ENCODE data around the gene DVL1.

DVL1 gene

DNA sequence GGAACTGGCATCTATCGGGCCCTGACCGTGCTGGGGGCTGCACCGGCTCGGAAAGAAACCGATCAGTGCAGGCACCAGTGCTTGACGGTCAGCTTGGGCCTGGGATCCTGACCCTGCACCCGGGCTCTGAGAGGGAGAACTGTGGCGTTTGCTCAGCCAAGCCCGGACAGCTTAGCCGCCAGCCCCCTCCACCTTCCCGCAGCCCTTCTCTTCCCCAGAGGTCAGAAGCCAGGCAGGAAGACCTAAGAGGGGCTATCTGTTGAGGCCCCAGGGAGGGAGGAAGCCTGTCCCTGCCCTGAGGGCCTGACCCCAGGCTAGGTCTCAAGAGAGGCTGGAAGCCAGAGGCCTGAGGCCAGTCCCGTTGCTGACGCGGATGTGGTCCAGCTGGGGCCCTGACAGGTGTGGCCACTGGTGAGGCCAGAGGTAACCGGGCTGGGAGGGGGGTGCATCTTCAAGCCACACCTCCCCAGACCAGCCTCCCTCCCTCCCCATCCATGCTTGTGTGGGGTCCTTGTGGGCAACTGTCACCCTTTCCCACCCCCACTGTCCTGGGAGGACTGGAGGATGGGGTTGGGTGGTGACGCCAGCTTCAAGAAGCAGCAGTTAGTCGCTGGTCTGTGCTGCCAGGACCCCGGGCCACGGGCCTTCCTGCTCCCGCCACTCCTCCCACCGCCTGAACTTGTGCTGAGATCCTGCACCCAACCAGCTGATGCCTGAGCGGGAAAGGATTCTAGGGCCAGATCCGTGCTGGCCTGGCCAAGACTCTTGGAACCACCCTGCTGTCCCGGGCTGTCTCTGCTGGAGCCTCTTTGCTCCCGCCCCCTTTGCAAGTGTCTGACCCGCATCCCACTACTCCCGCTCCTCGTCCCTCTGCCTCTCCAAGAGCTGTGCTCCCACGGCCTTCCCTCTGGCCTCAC, 2.6 kb upstream of the DVL1 start:
- Histone ChIP-seq H3K9me3 (ENCODE audit: control insufficient read depth, low read length) (no peaks in the 10 kb centered on the region), H3K79me1 (replicated peaks; ENCODE audit: low read length, poor library complexity, severe bottlenecking) (peaks cover 3% of the 10 kb centered on the region), H3K4me3 (ENCODE audit: insufficient read depth in 1 of 2, low read depth in 1 of 2, low read length in 2 of 2) (peak overlapping the region in 1 of 2 experiments; percentile 55), H2AK5ac (ENCODE audit: low read length, severe bottlenecking) (no peak overlapping the region), H3K4ac (ENCODE audit: low read depth in 1 of 2, low read length in 2 of 2) (no peak overlapping the region), H3K27ac (ENCODE audit: low read length, poor library complexity, severe bottlenecking) (no peak overlapping the region), H2BK15ac (ENCODE audit: low read depth, poor library complexity, severe bottlenecking) (no peak overlapping the region), H3K36me3 (ENCODE audit: control insufficient read depth in 1 of 2, insufficient read depth in 2 of 2, low read depth in 1 of 2, low read length in 2 of 2) (peaks cover 32 to 42% of the 10 kb centered on the region in 2 experiments), H3K27me3 (ENCODE audit: control insufficient read depth in 1 of 2, insufficient read depth in 1 of 2, low read length in 2 of 2) (no peaks in the 10 kb centered on the region), H4K91ac (ENCODE audit: low read length) (peak overlapping the region; percentile 28), H2AFZ (ENCODE audit: low read depth, low read length) (no peak overlapping the region), H3K23ac (ENCODE audit: low read length in 2 of 2) (peak overlapping the region in 1 of 2 experiments; percentile 34), H3K9ac (ENCODE audit: low read length) (peak overlapping the region; percentile 53), H3K4me2 (ENCODE audit: low read length, poor library complexity, severe bottlenecking) (no peak overlapping the region), H2BK5ac (ENCODE audit: low read depth, low read length, poor library complexity, severe bottlenecking) (no peak overlapping the region), H3K18ac (ENCODE audit: low read depth in 1 of 2, low read length in 2 of 2) (no peak overlapping the region), H2BK120ac (ENCODE audit: low read depth, low read length) (no peak overlapping the region), H3K14ac (ENCODE audit: low read length in 2 of 2) (no peak overlapping the region), H3K4me1 (ENCODE audit: control insufficient read depth, insufficient read depth, low read depth, low read length) (peaks cover 72% of the 10 kb centered on the region), H4K8ac (ENCODE audit: low read length) (peak overlapping the region; percentile 1), H2BK12ac (ENCODE audit: low read length in 2 of 2) (no peak overlapping the region)
- peak; percentile 54 for DNase-seq
- 51% methylated on average over 29 of the region's 29 CpGs for WGBS

DNA sequence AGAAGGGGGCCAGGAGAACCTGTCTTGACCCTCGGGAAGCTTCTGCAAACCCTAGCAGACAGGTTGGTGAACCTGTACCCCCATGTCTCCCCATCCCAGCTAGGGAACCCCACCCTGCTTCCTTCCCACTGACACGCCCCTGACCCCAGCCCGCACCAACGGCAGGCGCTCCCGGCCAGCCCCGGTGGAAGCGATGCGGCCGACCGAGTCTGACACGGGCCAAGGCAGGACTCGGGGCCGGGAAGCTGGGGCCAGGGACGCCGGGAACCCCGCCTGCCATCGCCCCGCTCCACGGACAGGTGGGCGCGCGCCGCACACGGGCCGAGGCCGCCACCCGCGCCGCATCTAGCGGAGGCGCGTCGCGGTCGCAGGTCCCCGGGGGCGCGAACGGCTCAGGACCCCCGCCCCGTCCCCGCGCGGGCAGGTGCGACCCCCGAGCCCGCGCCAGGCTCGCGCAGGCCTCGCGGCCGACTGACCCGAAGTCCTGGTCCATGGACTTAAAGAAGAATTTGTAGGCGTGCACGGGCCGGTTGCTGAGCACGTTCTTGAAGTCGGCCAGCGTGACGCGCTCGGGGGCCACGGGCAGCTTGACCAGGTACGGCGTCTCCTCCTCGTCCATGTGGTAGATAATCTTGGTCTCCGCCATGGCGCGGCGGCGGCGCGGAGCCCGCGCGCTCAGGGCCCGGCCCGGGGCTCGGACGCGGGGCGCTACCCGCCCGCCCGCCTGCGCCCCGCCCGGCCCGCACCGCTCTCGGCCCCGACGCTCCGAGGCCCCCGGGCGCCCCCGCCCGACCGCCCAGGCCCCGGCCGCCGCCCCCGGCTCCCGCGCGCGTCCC, 580 bp downstream of the DVL1 start:
- DNase-seq, result peak; percentile 43
- peak overlapping the region; percentile 75 for H3K27ac ChIP-seq (ENCODE audit: low read length, poor library complexity, severe bottlenecking)
- under 1% methylated on average over 85 of the region's 109 CpGs for WGBS
- H3K9me3 ChIP-seq (ENCODE audit: control insufficient read depth, low read length), result no peaks in the 10 kb centered on the region
- peaks cover 21 to 39% of the 10 kb centered on the region in 2 experiments for H3K36me3 ChIP-seq (ENCODE audit: control insufficient read depth in 1 of 2, insufficient read depth in 2 of 2, low read depth in 1 of 2, low read length in 2 of 2)
- peak overlapping the region; percentile 20 for H2BK15ac ChIP-seq (ENCODE audit: low read depth, poor library complexity, severe bottlenecking)
- peak overlapping the region; percentile 18 to 99 for H3K14ac ChIP-seq (ENCODE audit: low read length in 2 of 2)
- H2BK5ac ChIP-seq (ENCODE audit: low read depth, low read length, poor library complexity, severe bottlenecking), result no peak overlapping the region
- H3K9ac ChIP-seq (ENCODE audit: low read length), result peak overlapping the region; percentile 89
- H2AK5ac ChIP-seq (ENCODE audit: low read length, severe bottlenecking), result no peak overlapping the region
- H4K91ac ChIP-seq (ENCODE audit: low read length), result peak overlapping the region; percentile 40
- H3K23ac ChIP-seq (ENCODE audit: low read length in 2 of 2), result peak overlapping the region in 1 of 2 experiments; percentile 97
- peak overlapping the region; percentile 42 for H4K8ac ChIP-seq (ENCODE audit: low read length)
- peak overlapping the region; percentile 67 to 93 for H3K18ac ChIP-seq (ENCODE audit: low read depth in 1 of 2, low read length in 2 of 2)
- H2AFZ ChIP-seq (ENCODE audit: low read depth, low read length), result peak overlapping the region; percentile 57
- peak overlapping the region; percentile 74 for H2BK120ac ChIP-seq (ENCODE audit: low read depth, low read length)
- peak overlapping the region; percentile 84 to 91 for H3K4me3 ChIP-seq (ENCODE audit: insufficient read depth in 1 of 2, low read depth in 1 of 2, low read length in 2 of 2)
- peak overlapping the region; percentile 25 to 91 for H3K4ac ChIP-seq (ENCODE audit: low read depth in 1 of 2, low read length in 2 of 2)
- H3K4me2 ChIP-seq (ENCODE audit: low read length, poor library complexity, severe bottlenecking), result peak overlapping the region; percentile 96
- peaks cover 74% of the 10 kb centered on the region for H3K4me1 ChIP-seq (ENCODE audit: control insufficient read depth, insufficient read depth, low read depth, low read length)
- H2BK12ac ChIP-seq (ENCODE audit: low read length in 2 of 2), result peak overlapping the region in 1 of 2 experiments; percentile 76
- no peaks in the 10 kb centered on the region for H3K27me3 ChIP-seq (ENCODE audit: control insufficient read depth in 1 of 2, insufficient read depth in 1 of 2, low read length in 2 of 2)
- peaks cover 6% of the 10 kb centered on the region for H3K79me1 ChIP-seq (replicated peaks; ENCODE audit: low read length, poor library complexity, severe bottlenecking)

DNA sequence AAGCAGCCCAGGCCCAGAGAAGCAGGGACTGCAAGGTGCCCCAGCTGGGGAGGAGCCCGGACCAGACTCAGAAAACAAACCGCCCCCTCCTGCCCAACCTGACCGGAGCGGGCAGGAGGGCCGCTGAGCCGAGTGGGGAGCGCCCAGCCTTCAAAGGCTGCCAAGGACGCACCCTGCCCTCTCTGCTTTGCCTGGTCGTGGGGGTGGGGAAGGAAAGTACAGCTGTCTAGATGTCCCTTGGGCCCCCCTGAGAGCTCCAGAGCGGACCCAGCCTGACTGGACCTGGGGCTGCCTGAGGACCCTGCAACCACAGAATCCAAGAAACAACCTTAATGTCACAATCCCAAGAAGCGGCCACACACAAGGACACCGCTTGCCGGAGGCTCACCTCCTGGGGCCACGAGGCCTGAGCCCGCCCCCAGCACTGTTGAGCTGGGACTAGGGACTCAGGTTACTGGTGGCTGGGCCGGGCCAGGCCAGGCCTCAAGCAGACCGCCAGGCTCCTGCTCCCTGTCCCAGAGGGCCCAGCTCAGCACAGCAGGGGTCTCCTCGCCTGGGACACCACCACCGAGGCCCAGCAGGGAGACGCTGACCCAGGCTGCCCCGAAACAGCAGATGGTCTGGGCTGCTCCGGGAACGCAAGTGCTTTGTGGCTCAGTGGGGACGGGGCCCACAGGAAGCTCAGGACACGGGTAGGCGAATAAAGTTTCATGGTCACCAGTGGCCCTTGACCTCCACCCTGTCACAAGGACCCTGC, 1.4 kb downstream of the DVL1 start:
- peak overlapping the region; percentile 25 to 91 for H3K4ac ChIP-seq (ENCODE audit: low read depth in 1 of 2, low read length in 2 of 2)
- peak overlapping the region; percentile 41 for H4K91ac ChIP-seq (ENCODE audit: low read length)
- H2BK15ac ChIP-seq (ENCODE audit: low read depth, poor library complexity, severe bottlenecking), result peak overlapping the region; percentile 38
- H3K4me2 ChIP-seq (ENCODE audit: low read length, poor library complexity, severe bottlenecking), result peak overlapping the region; percentile 96
- peak overlapping the region; percentile 84 to 91 for H3K4me3 ChIP-seq (ENCODE audit: insufficient read depth in 1 of 2, low read depth in 1 of 2, low read length in 2 of 2)
- peaks cover 71% of the 10 kb centered on the region for H3K4me1 ChIP-seq (ENCODE audit: control insufficient read depth, insufficient read depth, low read depth, low read length)
- WGBS, result 18% methylated on average over 25 of the region's 26 CpGs
- H3K27me3 ChIP-seq (ENCODE audit: control insufficient read depth in 1 of 2, insufficient read depth in 1 of 2, low read length in 2 of 2), result no peaks in the 10 kb centered on the region
- H3K9ac ChIP-seq (ENCODE audit: low read length), result peak overlapping the region; percentile 89
- peak overlapping the region; percentile 8 to 12 for H2BK12ac ChIP-seq (ENCODE audit: low read length in 2 of 2)
- H2BK5ac ChIP-seq (ENCODE audit: low read depth, low read length, poor library complexity, severe bottlenecking), result no peak overlapping the region
- H3K27ac ChIP-seq (ENCODE audit: low read length, poor library complexity, severe bottlenecking), result peak overlapping the region; percentile 75
- peaks cover 9% of the 10 kb centered on the region for H3K79me1 ChIP-seq (replicated peaks; ENCODE audit: low read length, poor library complexity, severe bottlenecking)
- peak overlapping the region in 1 of 2 experiments; percentile 87 for H3K23ac ChIP-seq (ENCODE audit: low read length in 2 of 2)
- no peaks in the 10 kb centered on the region for H3K9me3 ChIP-seq (ENCODE audit: control insufficient read depth, low read length)
- H4K8ac ChIP-seq (ENCODE audit: low read length), result peak overlapping the region; percentile 76
- no peak overlapping the region for H2AFZ ChIP-seq (ENCODE audit: low read depth, low read length)
- peak overlapping the region; percentile 47 for H2AK5ac ChIP-seq (ENCODE audit: low read length, severe bottlenecking)
- peak; percentile 48 for DNase-seq
- no peak overlapping the region for H2BK120ac ChIP-seq (ENCODE audit: low read depth, low read length)
- H3K14ac ChIP-seq (ENCODE audit: low read length in 2 of 2), result peak overlapping the region in 1 of 2 experiments; percentile 99
- H3K18ac ChIP-seq (ENCODE audit: low read depth in 1 of 2, low read length in 2 of 2), result peak overlapping the region in 1 of 2 experiments; percentile 93
- peaks cover 13 to 37% of the 10 kb centered on the region in 2 experiments for H3K36me3 ChIP-seq (ENCODE audit: control insufficient read depth in 1 of 2, insufficient read depth in 2 of 2, low read depth in 1 of 2, low read length in 2 of 2)
